Neural crest cell (in vitro differentiated cells): ENCODE measurements around the gene OSBPL3. TPM values are rescaled to one million over a fixed set of nuclear protein-coding genes. Genes with fewer than 3 reads are reported as not detected.
A peak's percentile ranks its signal among the peaks of the same experiment; 100 is the strongest.

Experiments used
- DNase-seq: peaks from one replicate; pipeline ENCODE4 v3.0.0; 2021; ENCODE audit warnings: low read depth, mixed read lengths, low spot score
- H3K27ac Mint-ChIP-seq: one replicate; pipeline ENCODE4 v1.8.0; 2021; ENCODE audit warnings: mild to moderate bottlenecking, mixed read lengths; ENCODE audit not compliant: unreplicated experiment
- H3K27me3 Mint-ChIP-seq: 2 replicates; pipeline ENCODE4 v1.8.0; 2021; ENCODE audit warnings: low read depth, mild to moderate bottlenecking, mixed read lengths
- H3K36me3 Mint-ChIP-seq: 2 replicates; pipeline ENCODE4 v1.8.0; 2021; ENCODE audit warnings: low read depth, mild to moderate bottlenecking, mixed read lengths
- H3K4me1 Mint-ChIP-seq: 2 replicates; pipeline ENCODE4 v1.8.0; 2021; ENCODE audit warnings: mixed read lengths
- H3K4me3 Mint-ChIP-seq: one replicate; pipeline ENCODE4 v1.8.0; 2021; ENCODE audit warnings: mild to moderate bottlenecking, mixed read lengths
- H3K9me3 Mint-ChIP-seq: 2 replicates; pipeline ENCODE4 v1.8.0; 2021; ENCODE audit warnings: mixed read lengths
- total RNA-seq: library from RNA; stranded (reverse); gene quantifications from 2 replicates; pipeline ENCODE4 v1.2.1, GENCODE V29; 2021
- TF ChIP-seq, protein P1 (sequence below): fragments of 200-600 bp; sonication (generic); conservative IDR thresholded peaks from 2 replicates; pipeline ENCODE4 v1.5.0; 2021; ENCODE audit warnings: antibody characterized with exemption, mild to moderate bottlenecking

The OSBPL3 gene
- total RNA-seq, 1 donor from 2014 or later: 11.8 TPM

DNA sequence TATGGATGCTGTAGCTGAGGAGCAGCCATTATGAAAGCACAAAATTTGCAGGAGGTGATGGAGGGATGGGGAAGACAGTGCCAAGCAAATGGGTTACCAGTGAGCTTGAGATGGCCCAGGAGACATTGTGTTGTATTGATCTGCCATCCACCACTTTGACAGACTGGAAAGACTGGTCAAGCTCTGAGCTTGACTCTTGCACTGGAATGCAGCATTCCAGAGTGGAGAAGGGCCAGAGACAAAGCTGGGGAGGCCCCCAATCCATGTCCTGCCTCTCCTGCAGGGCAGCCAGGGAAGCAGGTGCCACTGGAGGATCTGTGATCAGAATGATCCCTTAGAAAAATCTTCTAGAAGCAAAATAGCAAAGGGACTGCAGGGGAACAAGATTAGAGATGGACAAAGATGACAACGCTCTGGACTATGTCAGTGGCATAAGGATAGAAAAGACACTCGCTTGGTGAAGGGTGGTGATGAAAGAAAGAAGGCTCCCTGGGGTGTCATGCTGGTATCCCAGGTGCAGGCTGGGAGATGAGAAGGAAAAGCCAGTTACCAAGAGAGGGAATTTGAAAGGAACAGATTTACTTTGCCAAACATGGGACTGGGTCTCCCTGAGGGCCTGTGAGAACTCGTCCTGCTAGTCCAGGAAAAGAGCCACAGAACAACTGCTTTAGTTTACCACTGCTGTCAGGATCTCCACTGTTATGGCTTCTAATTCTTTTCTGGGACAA, 227.7 kb downstream of the OSBPL3 start:
- TF ChIP-seq, protein P1, sequence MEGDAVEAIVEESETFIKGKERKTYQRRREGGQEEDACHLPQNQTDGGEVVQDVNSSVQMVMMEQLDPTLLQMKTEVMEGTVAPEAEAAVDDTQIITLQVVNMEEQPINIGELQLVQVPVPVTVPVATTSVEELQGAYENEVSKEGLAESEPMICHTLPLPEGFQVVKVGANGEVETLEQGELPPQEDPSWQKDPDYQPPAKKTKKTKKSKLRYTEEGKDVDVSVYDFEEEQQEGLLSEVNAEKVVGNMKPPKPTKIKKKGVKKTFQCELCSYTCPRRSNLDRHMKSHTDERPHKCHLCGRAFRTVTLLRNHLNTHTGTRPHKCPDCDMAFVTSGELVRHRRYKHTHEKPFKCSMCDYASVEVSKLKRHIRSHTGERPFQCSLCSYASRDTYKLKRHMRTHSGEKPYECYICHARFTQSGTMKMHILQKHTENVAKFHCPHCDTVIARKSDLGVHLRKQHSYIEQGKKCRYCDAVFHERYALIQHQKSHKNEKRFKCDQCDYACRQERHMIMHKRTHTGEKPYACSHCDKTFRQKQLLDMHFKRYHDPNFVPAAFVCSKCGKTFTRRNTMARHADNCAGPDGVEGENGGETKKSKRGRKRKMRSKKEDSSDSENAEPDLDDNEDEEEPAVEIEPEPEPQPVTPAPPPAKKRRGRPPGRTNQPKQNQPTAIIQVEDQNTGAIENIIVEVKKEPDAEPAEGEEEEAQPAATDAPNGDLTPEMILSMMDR: no peak
- no peaks in the 10 kb centered on the region for H3K27me3 Mint-ChIP-seq
- no peaks in the 10 kb centered on the region for H3K9me3 Mint-ChIP-seq
- no peak for DNase-seq
- peaks cover 8% of the 10 kb centered on the region for H3K4me1 Mint-ChIP-seq
- peaks cover 4% of the 10 kb centered on the region for H3K36me3 Mint-ChIP-seq
- H3K27ac Mint-ChIP-seq: no peak overlapping the region
- H3K4me3 Mint-ChIP-seq: peak overlapping the region; percentile 45

DNA sequence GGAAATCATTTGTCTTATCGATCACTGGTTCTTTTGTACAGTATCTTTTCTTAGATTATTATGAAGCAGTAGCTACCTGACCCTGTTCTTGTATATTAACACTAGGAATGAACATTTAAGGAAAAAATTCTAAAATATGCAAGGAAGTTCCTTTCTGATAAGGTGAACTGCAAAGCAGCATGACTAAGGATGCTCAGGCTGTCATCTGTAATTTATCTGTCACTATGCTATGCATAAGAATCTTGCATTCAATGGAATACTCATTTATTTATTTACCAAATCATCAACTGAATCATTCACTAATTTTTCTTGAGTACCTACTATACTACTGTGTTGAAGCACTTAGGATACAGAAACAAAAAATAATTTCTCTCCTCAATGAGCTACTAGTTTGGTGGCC, 228.5 kb downstream of the OSBPL3 start:
- TF ChIP-seq, protein P1: no peak
- DNase-seq: no peak
- H3K4me1 Mint-ChIP-seq: peaks cover 7% of the 10 kb centered on the region
- H3K9me3 Mint-ChIP-seq: no peaks in the 10 kb centered on the region
- peaks cover 4% of the 10 kb centered on the region for H3K36me3 Mint-ChIP-seq
- no peak overlapping the region for H3K4me3 Mint-ChIP-seq
- no peaks in the 10 kb centered on the region for H3K27me3 Mint-ChIP-seq
- no peak overlapping the region for H3K27ac Mint-ChIP-seq

DNA sequence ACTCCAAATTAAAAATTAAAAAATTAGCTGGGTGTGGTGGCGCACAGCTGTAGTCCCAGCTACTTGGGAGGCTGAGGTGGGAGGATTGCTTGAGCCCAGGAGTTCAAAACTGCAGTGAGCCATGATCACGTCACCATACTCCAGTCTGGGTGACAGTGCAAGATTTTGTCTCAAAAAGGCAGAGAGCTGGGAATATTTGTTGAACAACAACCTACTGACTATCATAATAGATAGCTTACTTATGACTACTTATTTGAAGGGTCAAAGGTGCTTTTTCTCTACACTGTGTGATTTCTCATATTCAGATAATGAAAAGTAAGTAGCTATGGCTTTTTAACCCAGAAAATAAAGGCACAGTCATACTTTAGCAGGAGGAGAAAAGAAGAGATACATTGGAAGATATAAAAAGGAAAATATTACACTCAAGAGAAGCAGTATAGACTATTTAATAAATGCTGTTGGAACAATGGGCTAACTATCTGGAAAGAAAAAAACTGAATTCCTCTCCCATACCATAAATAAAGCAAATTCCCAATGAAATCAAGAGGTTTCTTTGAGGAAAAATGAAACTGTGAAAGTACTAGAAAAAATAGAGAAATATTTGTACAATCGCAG, 229.4 kb downstream of the OSBPL3 start:
- no peak for DNase-seq
- no peak overlapping the region for H3K27ac Mint-ChIP-seq

DNA sequence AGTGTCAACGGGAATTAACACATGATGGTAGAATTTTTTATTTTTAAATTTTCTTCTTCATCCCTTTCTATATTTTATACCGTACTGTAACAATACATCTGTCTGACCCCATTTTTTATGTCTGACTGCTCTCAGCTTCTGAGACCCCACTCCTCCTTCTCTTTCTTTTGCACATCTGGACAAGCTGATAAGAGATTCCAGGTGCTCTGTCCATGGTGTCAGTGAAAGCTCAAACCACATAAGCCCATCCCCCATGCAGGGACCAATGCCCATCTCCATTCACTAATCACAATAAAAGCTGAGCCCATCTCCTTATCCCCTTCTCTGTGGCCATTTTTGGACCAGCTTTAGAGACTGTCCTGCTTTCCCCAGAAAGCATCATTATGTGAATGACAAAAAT, 231.5 kb downstream of the OSBPL3 start:
- Mint-ChIP-seq H3K27ac (no peak overlapping the region), H3K27me3 (no peaks in the 10 kb centered on the region), H3K4me3 (no peak overlapping the region), H3K4me1 (no peaks in the 10 kb centered on the region), H3K9me3 (no peaks in the 10 kb centered on the region), H3K36me3 (peaks cover 8% of the 10 kb centered on the region)
- TF ChIP-seq, protein P1: no peak
- no peak for DNase-seq

More for the DNA sequence above, 229.4 kb downstream of the OSBPL3 start:
- Mint-ChIP-seq H3K9me3 (no peaks in the 10 kb centered on the region), H3K36me3 (peaks cover 4% of the 10 kb centered on the region), H3K27me3 (no peaks in the 10 kb centered on the region), H3K4me1 (no peaks in the 10 kb centered on the region), H3K4me3 (no peak overlapping the region)
- TF ChIP-seq, protein P1: no peak

Other genes starting within 250 kb of the OSBPL3 start
- gene GSDME, start 222.7 kb downstream of the OSBPL3 start, total RNA-seq: 18.9 and 21.9 TPM in 2 replicates
- 113 and 124 TPM in 2 replicates for gene CYCS, start 145.1 kb upstream of the OSBPL3 start, total RNA-seq
- gene NPVF, start 248.3 kb upstream of the OSBPL3 start, total RNA-seq: not detected in 2 replicates